PC-3 (cell line): ENCODE measurements around the gene ARMC7.

Experiments
- EZH2 ChIP-seq: fragments of 300-600 bp; sonication (generic); IDR thresholded peaks from one replicate; pipeline ENCODE4 v1.6.1; 2017; ENCODE audit warnings: antibody characterized with exemption, mild to moderate bottlenecking, low read length; ENCODE audit not compliant: unreplicated experiment
- EZH2phosphoT487 ChIP-seq: fragments of 300-600 bp; sonication (generic); IDR thresholded peaks from 2 replicates; pipeline ENCODE4 v1.6.1; 2018; ENCODE audit warnings: mild to moderate bottlenecking, antibody characterized with exemption, low read length, borderline replicate concordance
- TF ChIP-seq, protein P1 (sequence below): fragments of 300-600 bp; sonication (generic); conservative IDR thresholded peaks from 2 replicates; pipeline ENCODE4 v1.5.1; 2017; ENCODE audit warnings: antibody characterized with exemption, low read depth, mild to moderate bottlenecking, low read length

DNA sequence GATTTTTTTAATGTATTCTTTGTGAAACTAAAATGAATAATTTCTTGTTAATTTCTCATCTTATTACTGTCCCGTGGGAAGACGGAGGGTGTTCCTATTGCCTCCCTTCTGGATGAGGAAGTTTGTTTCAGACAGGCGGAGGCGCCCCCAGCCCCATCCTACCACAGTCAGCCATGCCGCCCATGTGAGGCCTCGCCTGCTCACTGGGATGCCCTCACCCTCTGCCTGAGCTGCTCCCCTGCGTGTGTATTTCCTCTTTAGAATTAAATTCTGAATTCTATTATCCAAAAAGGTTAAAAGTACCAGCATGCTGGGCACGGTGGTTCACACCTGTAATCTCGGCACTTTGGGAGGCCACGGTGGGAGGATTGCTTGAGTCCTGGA is 48.7 kb upstream of the ARMC7 start:
- TF ChIP-seq, protein P1, sequence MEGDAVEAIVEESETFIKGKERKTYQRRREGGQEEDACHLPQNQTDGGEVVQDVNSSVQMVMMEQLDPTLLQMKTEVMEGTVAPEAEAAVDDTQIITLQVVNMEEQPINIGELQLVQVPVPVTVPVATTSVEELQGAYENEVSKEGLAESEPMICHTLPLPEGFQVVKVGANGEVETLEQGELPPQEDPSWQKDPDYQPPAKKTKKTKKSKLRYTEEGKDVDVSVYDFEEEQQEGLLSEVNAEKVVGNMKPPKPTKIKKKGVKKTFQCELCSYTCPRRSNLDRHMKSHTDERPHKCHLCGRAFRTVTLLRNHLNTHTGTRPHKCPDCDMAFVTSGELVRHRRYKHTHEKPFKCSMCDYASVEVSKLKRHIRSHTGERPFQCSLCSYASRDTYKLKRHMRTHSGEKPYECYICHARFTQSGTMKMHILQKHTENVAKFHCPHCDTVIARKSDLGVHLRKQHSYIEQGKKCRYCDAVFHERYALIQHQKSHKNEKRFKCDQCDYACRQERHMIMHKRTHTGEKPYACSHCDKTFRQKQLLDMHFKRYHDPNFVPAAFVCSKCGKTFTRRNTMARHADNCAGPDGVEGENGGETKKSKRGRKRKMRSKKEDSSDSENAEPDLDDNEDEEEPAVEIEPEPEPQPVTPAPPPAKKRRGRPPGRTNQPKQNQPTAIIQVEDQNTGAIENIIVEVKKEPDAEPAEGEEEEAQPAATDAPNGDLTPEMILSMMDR: no peak
- TF ChIP-seq EZH2 (no peak), EZH2phosphoT487 (no peak)
